ENCODE measurements around the gene MARCHF9.
"Not testable (repeated sequence)": the region's sequence is repeated elsewhere in the genome, so short reads cannot be mapped to it uniquely, and the experiment has no call there.

MARCHF9 gene

GRCh38 chr12:57769594-57769993 lies 14.7 kb downstream of the MARCHF9 start:
- H3K36me3 ChIP-seq (ENCODE audit: control insufficient read depth, insufficient read depth, low read length), result peaks cover 4% of the 10 kb centered on the region
- DNase-seq (ENCODE audit: extremely low read depth, insufficient read length), result no peak
- no peak overlapping the region for H3K4me3 ChIP-seq (replicated peaks; ENCODE audit: low read depth, low read length)
- no peaks in the 10 kb centered on the region; the same call in 1 of the 2 replicates for H3K27me3 ChIP-seq (replicated peaks; ENCODE audit: control insufficient read depth, insufficient read depth, low read length)
- no peak for TF ChIP-seq CTCF (IDR thresholded peaks at IDR 0.05; ENCODE audit: insufficient read depth, low read length, poor library complexity, severe bottlenecking)

GRCh38 chr12:57770734-57771133 lies 15.8 kb downstream of the MARCHF9 start:
- H3K36me3 ChIP-seq (ENCODE audit: control insufficient read depth, insufficient read depth, low read length), result peaks cover 4% of the 10 kb centered on the region
- H3K27me3 ChIP-seq (replicated peaks; ENCODE audit: control insufficient read depth, insufficient read depth, low read length), result no peaks in the 10 kb centered on the region; the same call in 1 of the 2 replicates
- TF ChIP-seq CTCF (IDR thresholded peaks at IDR 0.05; ENCODE audit: insufficient read depth, low read length, poor library complexity, severe bottlenecking), result no peak
- DNase-seq (ENCODE audit: extremely low read depth, insufficient read length), result no peak
- no peak overlapping the region; the same call in 1 of the 2 replicates for H3K4me3 ChIP-seq (replicated peaks; ENCODE audit: low read depth, low read length)

- DNase-seq (ENCODE audit: extremely low read depth, insufficient read length), result no peak
- peak overlapping the region; percentile 78 for H3K4me3 ChIP-seq (replicated peaks; ENCODE audit: low read depth, low read length)
- TF ChIP-seq CTCF (IDR thresholded peaks at IDR 0.05; ENCODE audit: insufficient read depth, low read length, poor library complexity, severe bottlenecking), result no peak
Measured at GRCh38 chr12:57771236-57771872, 16.5 kb downstream of the MARCHF9 start.

DNA sequence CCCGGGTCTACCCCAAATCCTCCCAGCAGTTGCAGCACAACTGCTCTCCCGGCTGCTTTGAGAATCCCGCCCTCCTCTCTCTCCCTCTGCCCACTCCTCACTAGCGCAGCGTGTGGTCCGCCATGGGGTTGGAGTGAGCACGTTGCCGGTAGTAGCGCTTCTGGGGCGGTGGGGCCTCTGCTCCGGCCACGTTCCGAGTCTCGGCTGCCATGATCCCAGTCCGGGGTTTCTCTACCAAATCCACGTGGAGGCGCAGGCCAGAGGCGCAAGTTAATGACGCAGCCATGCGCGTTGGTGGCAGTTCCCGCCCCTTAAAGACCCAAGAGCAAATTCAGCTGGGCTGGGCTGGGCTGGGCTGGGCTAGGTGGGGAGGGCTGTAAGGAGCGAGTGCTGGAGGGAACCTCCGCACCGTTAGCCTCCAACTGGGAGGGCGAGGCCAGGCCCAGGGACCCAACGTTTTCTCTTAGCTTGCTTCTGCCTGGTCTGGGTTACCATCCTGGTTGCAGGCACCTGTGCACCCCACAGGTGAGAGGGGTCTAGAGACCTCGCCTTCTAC lies 17.0 kb downstream of the MARCHF9 start, which contains the start of gene METTL1:
Gene METTL1 (minus strand): TSS at position 233 of the 556 bp plus-strand sequence. CDS start 22 bp downstream, at position 211.
- Histone ChIP-seq H3K36me3 (ENCODE audit: control insufficient read depth, insufficient read depth, low read length) (peaks cover 4% of the 10 kb centered on the region), H3K27me3 (replicated peaks; ENCODE audit: control insufficient read depth, insufficient read depth, low read length) (no peaks in the 10 kb centered on the region), H3K4me3 (replicated peaks; ENCODE audit: low read depth, low read length) (peak within 1 kb of the TSS; percentile 78)
- DNase-seq (ENCODE audit: extremely low read depth, insufficient read length), result peak; percentile 93
- no peak for TF ChIP-seq CTCF (IDR thresholded peaks at IDR 0.05; ENCODE audit: insufficient read depth, low read length, poor library complexity, severe bottlenecking)

More at GRCh38 chr12:57771236-57771872, 16.5 kb downstream of the MARCHF9 start:
- Histone ChIP-seq H3K27me3 (replicated peaks; ENCODE audit: control insufficient read depth, insufficient read depth, low read length) (no peaks in the 10 kb centered on the region; the same call in 1 of the 2 replicates), H3K36me3 (ENCODE audit: control insufficient read depth, insufficient read depth, low read length) (peaks cover 4% of the 10 kb centered on the region)

GRCh38 chr12:57772429-57773322 lies 17.8 kb downstream of the MARCHF9 start, which contains the start of gene EEF1AKMT3:
TSS of gene EEF1AKMT3 (plus strand) at chr12:57772614. CDS start at chr12:57772725, 111 bp downstream.
- peaks cover 4% of the 10 kb centered on the region for H3K36me3 ChIP-seq (ENCODE audit: control insufficient read depth, insufficient read depth, low read length)
- H3K4me3 ChIP-seq (replicated peaks; ENCODE audit: low read depth, low read length), result peak within 1 kb of the TSS; percentile 78
- DNase-seq (ENCODE audit: extremely low read depth, insufficient read length), result no peak
- H3K27me3 ChIP-seq (replicated peaks; ENCODE audit: control insufficient read depth, insufficient read depth, low read length), result no peaks in the 10 kb centered on the region
- TF ChIP-seq CTCF (IDR thresholded peaks at IDR 0.05; ENCODE audit: insufficient read depth, low read length, poor library complexity, severe bottlenecking), result no peak

- not testable (repeated sequence) for H3K4me3 ChIP-seq (replicated peaks; ENCODE audit: low read depth, low read length); H3K27me3 ChIP-seq (replicated peaks; ENCODE audit: control insufficient read depth, insufficient read depth, low read length); H3K36me3 ChIP-seq (ENCODE audit: control insufficient read depth, insufficient read depth, low read length); DNase-seq (ENCODE audit: extremely low read depth, insufficient read length)
Measured at GRCh38 chr12:57774634-57775033, 19.7 kb downstream of the MARCHF9 start.

All from GM06990 (cell line).